ENCODE data around the gene ZFP36L1. TPM values are rescaled to one million over a fixed set of nuclear protein-coding genes. Genes with fewer than 3 reads are reported as not detected.

ZFP36L1 gene
- total RNA-seq, 1 experiment from 2014 or later = 47.8 TPM

DNA sequence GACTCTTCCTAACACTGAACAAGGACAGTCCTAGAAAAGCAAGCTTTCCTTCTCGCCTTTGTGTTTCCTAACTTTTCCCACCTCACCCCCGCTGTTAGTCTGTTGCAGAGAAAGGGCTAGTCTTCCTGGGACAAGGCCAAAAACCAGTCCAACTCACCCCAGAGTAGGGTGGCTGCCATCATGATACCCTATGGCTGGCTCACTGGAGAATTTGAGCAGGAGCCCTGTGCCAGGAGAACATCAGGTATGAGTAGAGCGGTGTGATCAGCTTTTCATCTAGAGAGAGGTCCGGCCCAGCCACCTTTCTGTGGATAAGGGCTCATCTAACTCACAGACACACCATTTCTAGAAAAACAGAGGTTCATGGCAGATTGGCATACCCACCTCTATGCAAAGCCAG, 16.7 kb upstream of the ZFP36L1 start:
- no peak overlapping the region for H3K4me3 ChIP-seq (ENCODE audit: insufficient read depth, low read depth, low read length)
- DNase-seq = peak; percentile 26
- no peaks in the 10 kb centered on the region for H3K36me3 ChIP-seq (replicated peaks; ENCODE audit: control insufficient read depth, insufficient read depth, low read length)
- no peaks in the 10 kb centered on the region for H3K27me3 ChIP-seq (ENCODE audit: control insufficient read depth, insufficient read depth, low read length)

DNA sequence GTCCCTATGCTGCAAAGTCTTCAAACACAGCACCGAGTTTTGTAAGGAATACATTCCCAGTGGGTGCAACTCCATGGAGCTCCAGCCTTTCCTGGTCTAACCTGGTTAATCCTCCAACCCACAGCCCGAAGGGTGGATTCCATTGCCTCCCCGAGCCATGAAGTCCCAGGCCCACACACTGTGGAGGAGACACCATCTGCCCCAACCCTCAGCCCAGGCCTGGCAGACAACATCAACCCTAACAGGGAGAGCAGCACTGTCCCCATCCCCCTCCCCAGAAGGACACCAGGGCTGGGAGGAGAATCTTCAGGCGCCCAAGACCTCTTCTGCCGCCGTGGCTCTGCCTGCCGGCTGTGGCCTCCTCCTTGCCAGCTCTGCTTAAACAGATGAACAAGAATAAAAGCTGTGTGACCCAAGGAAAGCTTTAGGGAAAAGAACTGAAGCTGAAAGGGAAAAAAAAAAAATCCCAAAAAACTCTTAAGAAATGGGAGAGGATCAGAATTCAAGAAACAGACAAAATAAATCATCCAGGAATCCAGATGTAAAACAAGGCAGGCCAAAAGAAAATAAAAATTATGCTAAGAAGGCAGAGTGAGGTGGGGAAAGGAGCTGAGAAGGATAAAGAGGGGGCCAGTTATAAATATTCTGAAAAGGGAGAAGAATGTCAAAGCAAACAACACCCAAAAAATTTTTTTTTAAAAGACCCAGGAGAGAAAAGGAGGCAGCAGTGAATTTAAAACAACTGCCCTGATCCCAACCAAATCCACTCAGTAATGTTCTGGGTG, 16.0 kb upstream of the ZFP36L1 start:
- H3K4me3 ChIP-seq (ENCODE audit: insufficient read depth, low read depth, low read length) = no peak overlapping the region
- no peaks in the 10 kb centered on the region for H3K27me3 ChIP-seq (ENCODE audit: control insufficient read depth, insufficient read depth, low read length)
- DNase-seq = peak; percentile 52
- no peaks in the 10 kb centered on the region for H3K36me3 ChIP-seq (replicated peaks; ENCODE audit: control insufficient read depth, insufficient read depth, low read length)

DNA sequence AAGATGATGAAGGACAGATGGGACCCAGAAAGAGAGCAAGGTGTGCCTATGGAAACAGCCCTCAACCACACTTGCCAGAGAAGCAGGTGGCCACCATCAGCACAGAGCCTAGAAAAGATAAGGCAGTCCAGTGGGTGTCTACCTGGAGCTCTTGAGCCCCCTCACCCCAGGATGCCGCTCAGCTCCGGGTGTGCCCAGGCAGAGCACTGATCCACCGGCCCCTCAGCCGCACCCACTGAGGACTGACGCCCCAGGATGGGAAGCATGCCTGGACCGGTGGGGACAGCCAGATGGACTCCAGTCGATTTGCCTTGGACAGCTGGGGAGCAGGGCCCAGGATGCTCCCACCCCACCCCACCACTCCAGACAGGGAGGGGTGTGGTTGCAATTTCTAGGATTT, 15.1 kb upstream of the ZFP36L1 start:
- Histone ChIP-seq H3K4me3 (ENCODE audit: insufficient read depth, low read depth, low read length) (no peak overlapping the region), H3K36me3 (replicated peaks; ENCODE audit: control insufficient read depth, insufficient read depth, low read length) (no peaks in the 10 kb centered on the region), H3K27me3 (ENCODE audit: control insufficient read depth, insufficient read depth, low read length) (no peaks in the 10 kb centered on the region)
- DNase-seq = peak; percentile 27

DNA sequence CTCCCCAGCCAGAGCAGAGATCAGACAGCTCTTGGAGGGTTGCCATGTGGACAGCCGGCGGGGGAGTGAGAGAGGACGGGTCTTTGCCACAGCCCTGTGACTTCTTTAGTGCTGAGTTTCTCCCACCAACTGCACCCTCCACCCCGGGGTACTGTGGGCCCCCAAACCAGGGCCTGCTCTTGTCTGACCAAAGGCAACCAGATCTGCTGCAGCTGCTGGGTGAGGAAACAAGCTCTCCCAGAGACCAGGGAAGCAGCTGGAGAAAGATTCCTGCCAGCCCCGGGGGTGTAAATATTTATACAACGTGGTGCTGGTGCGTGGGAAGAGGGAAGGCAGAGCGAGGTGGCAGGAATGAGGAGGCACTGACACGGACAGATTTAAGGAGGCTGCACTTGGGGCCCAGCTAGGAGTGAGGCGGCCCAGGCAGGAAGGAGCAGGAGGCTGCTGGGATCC, 14.3 kb upstream of the ZFP36L1 start:
- no peaks in the 10 kb centered on the region for H3K27me3 ChIP-seq (ENCODE audit: control insufficient read depth, insufficient read depth, low read length)
- DNase-seq = peak; percentile 24
- H3K4me3 ChIP-seq (ENCODE audit: insufficient read depth, low read depth, low read length) = no peak overlapping the region
- no peaks in the 10 kb centered on the region for H3K36me3 ChIP-seq (replicated peaks; ENCODE audit: control insufficient read depth, insufficient read depth, low read length)

DNA sequence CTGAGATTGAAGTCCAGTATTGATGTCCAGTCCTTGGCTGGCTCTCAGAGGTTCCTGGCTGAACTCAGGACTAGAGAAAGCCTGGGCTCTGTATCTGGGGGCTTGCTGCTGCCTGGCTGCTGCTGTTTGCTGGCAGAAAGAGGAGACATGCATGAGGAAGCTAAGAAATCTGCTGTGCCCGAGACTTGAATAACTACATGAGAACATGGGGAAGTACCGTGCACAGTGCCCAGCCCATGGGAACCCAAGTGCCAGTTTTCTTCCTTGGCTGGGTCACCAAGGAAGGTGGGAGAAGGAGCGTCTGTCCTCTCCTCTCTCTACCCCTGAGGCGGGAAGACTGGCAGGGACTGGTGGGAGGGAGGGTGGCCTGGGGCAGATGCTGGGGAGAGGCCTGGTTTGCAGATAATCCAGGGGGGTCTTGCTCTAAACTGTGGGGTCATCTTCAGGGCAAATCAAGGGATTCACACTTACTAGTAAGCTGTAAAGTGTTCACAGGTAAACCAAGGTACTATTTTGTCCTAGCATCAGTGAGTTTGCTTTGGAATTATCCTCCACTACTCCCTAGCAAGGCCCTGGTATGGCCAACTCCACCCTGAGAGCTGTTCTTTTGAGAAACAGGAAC, 13.8 kb upstream of the ZFP36L1 start:
- Histone ChIP-seq H3K36me3 (replicated peaks; ENCODE audit: control insufficient read depth, insufficient read depth, low read length) (no peaks in the 10 kb centered on the region), H3K4me3 (ENCODE audit: insufficient read depth, low read depth, low read length) (no peak overlapping the region), H3K27me3 (ENCODE audit: control insufficient read depth, insufficient read depth, low read length) (no peaks in the 10 kb centered on the region)
- no peak for DNase-seq

DNA sequence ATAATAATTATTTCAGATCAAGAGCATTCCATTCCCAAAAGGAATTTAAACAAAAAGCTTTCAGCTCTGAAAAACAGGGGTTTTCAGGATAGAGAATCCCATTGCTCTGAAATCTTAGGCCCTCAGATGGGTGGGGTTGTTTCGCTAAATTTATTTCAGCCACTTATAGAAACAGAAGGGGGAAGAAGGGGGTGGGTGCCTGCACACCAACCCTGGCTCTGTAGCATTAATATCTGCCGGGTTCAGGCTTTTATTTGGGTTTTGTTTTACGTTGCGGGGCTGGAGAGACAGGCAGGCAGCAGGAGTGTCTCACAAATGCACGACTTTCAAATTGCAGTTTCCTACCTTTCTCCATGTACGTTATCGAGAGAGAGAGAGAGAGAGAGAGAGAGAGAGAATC, 12.5 kb upstream of the ZFP36L1 start:
- Histone ChIP-seq H3K27me3 (ENCODE audit: control insufficient read depth, insufficient read depth, low read length) (no peaks in the 10 kb centered on the region), H3K4me3 (ENCODE audit: insufficient read depth, low read depth, low read length) (no peak overlapping the region), H3K36me3 (replicated peaks; ENCODE audit: control insufficient read depth, insufficient read depth, low read length) (no peaks in the 10 kb centered on the region)
- DNase-seq = no peak

DNA sequence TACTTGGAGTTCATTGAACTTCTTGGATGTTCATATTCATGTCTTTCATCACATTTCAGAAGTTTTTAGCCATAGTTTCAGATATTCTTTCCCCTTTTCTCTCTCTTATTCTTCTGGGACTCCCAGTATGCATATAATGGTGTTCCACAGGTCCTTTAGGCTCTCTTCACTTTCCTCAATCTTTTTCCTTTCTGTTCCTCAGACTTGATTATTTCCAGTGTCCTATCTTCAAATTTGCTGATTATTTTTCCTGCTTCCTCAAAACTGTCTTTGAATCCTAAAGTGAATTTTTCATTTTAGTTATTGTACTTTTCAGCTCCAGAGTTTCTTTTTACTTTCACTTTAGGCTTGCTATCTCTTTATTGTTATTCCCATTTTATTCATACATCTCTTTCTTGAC, 8.8 kb upstream of the ZFP36L1 start:
- DNase-seq = no peak
- no peaks in the 10 kb centered on the region for H3K36me3 ChIP-seq (replicated peaks; ENCODE audit: control insufficient read depth, insufficient read depth, low read length)
- no peak overlapping the region for H3K4me3 ChIP-seq (ENCODE audit: insufficient read depth, low read depth, low read length)
- no peaks in the 10 kb centered on the region for H3K27me3 ChIP-seq (ENCODE audit: control insufficient read depth, insufficient read depth, low read length)

DNA sequence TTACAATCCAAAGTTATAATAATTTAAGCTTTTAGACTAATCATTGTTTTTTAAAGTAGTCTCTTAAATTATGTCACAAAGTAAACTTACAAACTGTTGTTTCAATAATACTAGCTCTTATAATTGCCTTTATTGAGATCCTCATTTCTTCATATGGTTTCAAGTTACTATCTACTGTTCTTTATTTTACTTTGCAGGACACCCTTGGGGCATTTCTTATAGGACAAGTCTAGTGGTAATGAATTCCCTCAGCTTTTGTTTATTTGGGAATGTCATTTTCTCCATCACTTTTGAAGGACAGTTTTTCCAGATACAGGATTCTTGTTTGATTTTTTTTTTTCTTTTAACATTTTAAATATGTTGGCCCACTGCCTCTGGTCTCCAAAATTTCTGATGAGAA, 8.1 kb upstream of the ZFP36L1 start:
- no peak for DNase-seq
- H3K4me3 ChIP-seq (ENCODE audit: insufficient read depth, low read depth, low read length) = no peak overlapping the region
- H3K36me3 ChIP-seq (replicated peaks; ENCODE audit: control insufficient read depth, insufficient read depth, low read length) = no peaks in the 10 kb centered on the region
- no peaks in the 10 kb centered on the region for H3K27me3 ChIP-seq (ENCODE audit: control insufficient read depth, insufficient read depth, low read length)

DNA sequence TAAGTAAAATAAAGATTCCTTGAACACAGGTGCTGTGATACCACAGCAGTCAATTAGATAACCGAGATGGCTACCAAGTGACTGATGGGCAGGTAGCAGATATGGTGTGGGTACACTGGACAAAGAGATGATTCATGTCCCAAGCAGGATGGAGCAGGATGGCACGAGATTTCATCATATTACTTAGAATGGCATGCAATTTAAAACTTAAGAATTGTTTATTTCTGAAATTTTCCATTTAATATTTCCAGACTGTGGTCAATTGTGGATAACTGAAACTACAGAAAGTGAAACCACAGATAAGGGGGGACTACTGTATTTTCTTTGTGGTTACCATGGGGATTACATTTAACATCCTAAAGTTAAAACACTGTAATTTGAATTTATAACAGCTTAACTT, 7.5 kb upstream of the ZFP36L1 start:
- no peak for DNase-seq
- Histone ChIP-seq H3K27me3 (ENCODE audit: control insufficient read depth, insufficient read depth, low read length) (no peaks in the 10 kb centered on the region), H3K36me3 (replicated peaks; ENCODE audit: control insufficient read depth, insufficient read depth, low read length) (no peaks in the 10 kb centered on the region)

DNA sequence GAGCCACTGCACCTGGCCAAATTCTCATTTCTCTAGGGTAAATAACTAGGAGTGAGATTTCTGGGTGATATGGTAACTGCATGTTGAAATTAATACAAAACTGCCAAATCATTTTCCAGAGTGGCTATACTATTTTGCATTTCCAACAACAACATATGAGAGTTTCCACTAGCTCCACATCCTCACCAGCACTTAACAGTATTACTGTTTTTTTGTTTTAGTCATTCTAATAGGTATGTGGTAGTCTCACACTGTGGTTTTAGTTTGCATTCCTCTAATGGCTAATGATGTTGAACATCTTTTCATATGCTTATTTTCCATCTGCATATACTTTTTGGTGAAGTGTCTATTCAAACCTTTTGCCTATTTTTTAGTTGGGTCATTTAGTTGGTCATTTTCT, 5.8 kb upstream of the ZFP36L1 start:
- Histone ChIP-seq H3K27me3 (ENCODE audit: control insufficient read depth, insufficient read depth, low read length) (no peaks in the 10 kb centered on the region), H3K4me3 (ENCODE audit: insufficient read depth, low read depth, low read length) (no peak overlapping the region), H3K36me3 (replicated peaks; ENCODE audit: control insufficient read depth, insufficient read depth, low read length) (no peaks in the 10 kb centered on the region)
- DNase-seq = no peak

More for the DNA sequence above, 7.5 kb upstream of the ZFP36L1 start:
- no peak overlapping the region for H3K4me3 ChIP-seq (ENCODE audit: insufficient read depth, low read depth, low read length)

DNA sequence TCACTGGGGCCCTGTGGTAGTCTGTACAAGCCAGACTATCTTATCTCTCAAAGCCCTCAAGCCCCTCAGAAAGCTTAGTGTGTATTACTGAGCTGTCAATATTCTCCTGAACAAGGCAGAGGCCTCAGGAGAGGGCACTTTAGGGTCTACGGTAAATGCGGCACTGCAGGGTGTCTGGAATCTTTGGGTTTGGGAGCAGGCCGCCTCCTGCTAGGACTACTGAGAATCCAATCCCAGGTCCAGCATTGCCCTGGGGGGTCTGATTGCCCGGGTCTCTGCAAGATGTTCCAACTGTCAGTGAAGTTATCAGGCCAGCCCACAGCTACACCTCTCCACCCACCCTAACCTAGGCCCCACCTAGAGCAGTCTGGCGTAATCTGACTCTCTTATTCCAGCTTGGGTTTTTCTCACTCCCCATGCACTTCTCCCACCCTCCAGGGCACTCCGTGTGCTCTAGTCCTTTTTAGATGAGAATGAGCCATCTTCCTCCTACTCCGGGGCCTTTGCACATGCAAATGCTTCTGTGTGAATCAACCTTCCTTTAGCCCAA, 4.3 kb upstream of the ZFP36L1 start:
- H3K36me3 ChIP-seq (replicated peaks; ENCODE audit: control insufficient read depth, insufficient read depth, low read length) = no peaks in the 10 kb centered on the region
- DNase-seq = peak; percentile 71
- H3K27me3 ChIP-seq (ENCODE audit: control insufficient read depth, insufficient read depth, low read length) = no peaks in the 10 kb centered on the region
- no peak overlapping the region for H3K4me3 ChIP-seq (ENCODE audit: insufficient read depth, low read depth, low read length)

DNA sequence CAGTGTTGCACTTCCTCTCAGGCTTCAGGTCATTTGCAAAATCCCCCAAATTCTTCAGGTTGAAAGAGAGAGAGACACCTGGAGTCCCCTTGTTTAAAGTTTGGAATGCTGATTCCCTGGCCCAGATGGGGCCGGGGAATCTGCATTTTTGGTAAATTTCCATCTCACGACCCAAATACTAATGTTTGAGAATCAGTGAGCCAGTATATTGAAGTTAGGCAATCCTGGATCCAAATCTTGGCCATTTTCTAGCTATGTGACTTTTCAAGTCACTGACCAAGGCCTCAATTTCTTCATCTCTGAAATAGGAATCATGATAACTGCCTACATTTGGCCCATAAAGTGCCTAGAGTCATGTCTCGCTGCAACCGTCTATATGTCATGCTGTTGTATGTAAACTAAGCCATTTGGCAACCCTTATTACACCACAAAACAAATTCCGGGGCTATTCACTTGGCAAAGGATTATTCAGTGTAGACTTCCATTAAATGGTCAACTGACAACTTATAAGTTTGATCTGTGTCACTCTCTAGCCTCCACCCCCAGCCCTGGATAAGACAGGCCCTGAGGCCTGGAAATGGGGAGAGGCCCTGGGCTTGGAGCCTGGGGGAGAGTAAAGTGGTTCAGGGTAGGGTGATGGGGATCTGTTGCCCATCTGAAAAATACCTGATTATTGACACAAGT, 3.7 kb upstream of the ZFP36L1 start:
- Histone ChIP-seq H3K36me3 (replicated peaks; ENCODE audit: control insufficient read depth, insufficient read depth, low read length) (no peaks in the 10 kb centered on the region), H3K4me3 (ENCODE audit: insufficient read depth, low read depth, low read length) (peak overlapping the region; percentile 88), H3K27me3 (ENCODE audit: control insufficient read depth, insufficient read depth, low read length) (no peaks in the 10 kb centered on the region)
- DNase-seq = peak; percentile 50

DNA sequence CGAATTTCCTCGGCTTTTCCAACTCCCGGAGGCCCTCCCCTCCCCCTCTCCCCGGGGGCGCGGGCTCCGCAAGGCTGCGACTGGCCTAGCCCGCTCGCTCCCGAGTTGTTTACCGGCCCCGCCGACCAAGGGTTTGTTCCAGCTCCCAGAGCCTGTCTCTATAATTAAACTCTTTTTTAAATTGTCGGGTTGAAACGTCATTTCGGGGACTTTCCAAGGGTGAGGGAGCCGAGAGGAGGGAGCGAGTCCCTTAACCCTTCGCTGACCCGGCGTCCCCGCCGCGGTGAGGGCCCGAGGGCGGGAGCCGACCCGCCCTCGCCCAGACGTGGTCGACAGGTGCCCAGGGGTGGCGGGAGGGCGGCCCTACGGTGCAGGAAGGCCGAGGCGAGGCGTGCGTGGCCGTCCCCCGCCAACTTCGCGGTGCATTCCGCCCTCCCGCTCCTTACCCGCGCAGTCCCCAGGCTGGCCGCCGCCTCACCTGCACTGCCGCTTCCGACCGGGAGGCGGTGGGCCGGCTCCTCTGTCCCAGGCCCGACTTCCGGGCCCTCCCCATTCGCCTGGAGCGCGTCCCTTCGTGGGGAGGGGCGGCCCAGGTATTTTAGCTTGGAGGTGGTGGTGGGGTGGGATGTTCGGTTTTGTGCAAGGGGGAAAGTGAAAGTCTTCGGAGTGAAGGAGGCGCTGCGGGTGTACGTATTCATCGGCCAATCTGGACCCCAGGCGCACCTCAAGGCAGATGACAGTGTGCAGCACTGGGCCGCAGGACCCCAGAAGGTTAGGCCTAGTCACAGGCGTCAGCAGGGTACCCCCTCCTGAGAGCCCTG, 2.9 kb upstream of the ZFP36L1 start:
- H3K4me3 ChIP-seq (ENCODE audit: insufficient read depth, low read depth, low read length) = peak overlapping the region; percentile 88
- DNase-seq = peak; percentile 92
- H3K27me3 ChIP-seq (ENCODE audit: control insufficient read depth, insufficient read depth, low read length) = no peaks in the 10 kb centered on the region
- peaks cover 2% of the 10 kb centered on the region for H3K36me3 ChIP-seq (replicated peaks; ENCODE audit: control insufficient read depth, insufficient read depth, low read length)

All from H7 (cell line).